ENCODE measurements around the gene TFEB.

TFEB gene

DNA sequence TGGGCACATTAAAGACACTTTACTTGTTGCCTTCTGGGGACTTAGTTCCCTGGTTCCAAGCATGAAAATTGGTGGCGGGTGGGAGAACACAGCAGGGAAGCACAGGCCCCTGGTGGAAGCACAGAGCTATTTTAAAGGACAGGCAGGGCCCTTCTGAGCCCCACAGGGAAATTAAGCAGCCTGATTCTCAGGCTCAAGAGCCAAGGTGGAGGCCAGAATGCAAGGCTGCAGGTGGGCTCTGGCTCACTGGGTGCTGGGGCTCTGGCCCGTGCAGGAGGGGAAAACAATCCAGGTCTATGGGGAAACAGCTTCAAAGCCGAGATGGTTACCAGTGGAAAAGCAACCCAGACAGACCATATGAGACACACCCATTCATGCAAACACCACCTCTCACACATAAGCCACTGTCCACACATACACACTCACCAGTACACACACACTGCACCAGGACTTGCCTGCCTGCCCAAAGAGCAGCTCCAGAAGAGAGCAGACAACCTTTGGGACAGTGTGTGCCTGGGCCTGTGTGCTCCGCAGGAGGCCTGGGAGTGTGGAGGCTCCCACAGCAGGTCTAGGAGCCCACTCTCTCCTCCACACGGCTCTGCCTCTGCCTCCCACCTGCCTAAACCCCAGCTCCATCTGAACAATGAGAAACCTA, 30.6 kb downstream of the TFEB start:
- peaks cover 32% of the 10 kb centered on the region for H3K4me1 ChIP-seq (ENCODE audit: control insufficient read depth, insufficient read depth, low read length)

DNA sequence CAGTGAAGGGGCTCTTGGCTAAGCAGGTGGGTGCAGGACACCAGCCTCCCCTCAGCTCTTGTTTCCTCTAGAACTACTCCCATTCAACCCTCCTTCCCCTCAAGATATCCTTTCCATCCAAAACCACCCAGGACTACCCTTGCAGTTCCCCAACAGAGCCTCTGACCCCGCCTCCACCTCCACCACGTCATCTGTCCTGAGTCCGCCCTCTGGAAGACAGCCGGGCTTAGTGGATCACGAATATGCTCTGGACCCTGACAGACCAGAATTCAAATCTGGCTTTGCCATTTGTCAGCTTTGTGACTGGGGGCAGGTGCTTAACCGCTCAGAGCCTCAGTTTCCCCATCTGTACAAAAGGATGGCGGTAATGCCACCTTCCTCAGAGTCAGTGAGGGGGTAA, 31.4 kb downstream of the TFEB start:
- Histone ChIP-seq H3K9me3 (ENCODE audit: control insufficient read depth, low read length) (no peaks in the 10 kb centered on the region), H3K4me3 (ENCODE audit: low read length) (no peak overlapping the region), H3K27me3 (ENCODE audit: control insufficient read depth, insufficient read depth, low read length) (no peaks in the 10 kb centered on the region), H3K9ac (ENCODE audit: low read length) (no peak overlapping the region), H3K4me1 (ENCODE audit: control insufficient read depth, insufficient read depth, low read length) (peaks cover 32% of the 10 kb centered on the region), H3K36me3 (ENCODE audit: control insufficient read depth, insufficient read depth, low read length) (no peaks in the 10 kb centered on the region)

More for the DNA sequence above, 30.6 kb downstream of the TFEB start:
- Histone ChIP-seq H3K9ac (ENCODE audit: low read length) (peak overlapping the region; percentile 30), H3K4me3 (ENCODE audit: low read length) (no peak overlapping the region), H3K36me3 (ENCODE audit: control insufficient read depth, insufficient read depth, low read length) (no peaks in the 10 kb centered on the region), H3K9me3 (ENCODE audit: control insufficient read depth, low read length) (no peaks in the 10 kb centered on the region), H3K27me3 (ENCODE audit: control insufficient read depth, insufficient read depth, low read length) (no peaks in the 10 kb centered on the region)

DNA sequence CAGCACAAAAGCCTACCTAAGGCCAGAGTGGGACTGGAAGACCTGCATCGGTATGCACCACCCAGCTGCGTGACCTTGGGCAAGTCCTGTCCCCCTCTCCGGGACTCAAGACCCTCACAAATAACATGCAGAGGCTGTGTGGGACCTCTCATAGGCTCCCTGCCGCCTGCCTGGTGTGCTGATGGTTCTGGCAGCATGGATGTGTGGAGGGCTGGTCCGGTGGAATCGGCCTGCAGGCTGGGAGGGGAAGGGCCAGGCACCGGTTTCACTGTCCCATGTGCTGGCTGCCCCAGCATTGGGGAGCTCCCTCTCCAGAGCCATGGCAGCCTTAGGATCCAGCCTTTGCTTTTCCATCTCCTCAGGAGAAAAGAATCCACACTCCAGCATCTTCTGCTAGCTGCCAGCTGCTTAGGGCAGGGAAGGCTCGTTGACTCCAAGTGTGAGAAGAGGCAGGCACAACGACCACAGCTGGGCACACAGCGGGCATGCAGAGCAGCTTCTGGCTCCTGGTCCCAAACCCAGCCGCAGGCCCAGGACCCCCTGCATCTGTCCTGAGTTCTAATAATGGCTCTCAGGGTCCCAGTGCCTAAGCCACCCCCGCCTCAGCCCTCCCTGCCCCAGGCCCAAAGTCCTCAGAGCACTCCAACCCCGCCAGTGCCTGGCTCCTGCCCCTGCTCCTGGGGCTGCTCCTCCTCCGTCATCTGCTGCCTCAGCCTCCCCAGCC, 32.5 kb downstream of the TFEB start:
- no peak overlapping the region for H3K9ac ChIP-seq (ENCODE audit: low read length)
- no peaks in the 10 kb centered on the region for H3K36me3 ChIP-seq (ENCODE audit: control insufficient read depth, insufficient read depth, low read length)
- no peaks in the 10 kb centered on the region for H3K9me3 ChIP-seq (ENCODE audit: control insufficient read depth, low read length)
- H3K4me1 ChIP-seq (ENCODE audit: control insufficient read depth, insufficient read depth, low read length) = peaks cover 32% of the 10 kb centered on the region
- no peak overlapping the region for H3K4me3 ChIP-seq (ENCODE audit: low read length)
- H3K27me3 ChIP-seq (ENCODE audit: control insufficient read depth, insufficient read depth, low read length) = no peaks in the 10 kb centered on the region

DNA sequence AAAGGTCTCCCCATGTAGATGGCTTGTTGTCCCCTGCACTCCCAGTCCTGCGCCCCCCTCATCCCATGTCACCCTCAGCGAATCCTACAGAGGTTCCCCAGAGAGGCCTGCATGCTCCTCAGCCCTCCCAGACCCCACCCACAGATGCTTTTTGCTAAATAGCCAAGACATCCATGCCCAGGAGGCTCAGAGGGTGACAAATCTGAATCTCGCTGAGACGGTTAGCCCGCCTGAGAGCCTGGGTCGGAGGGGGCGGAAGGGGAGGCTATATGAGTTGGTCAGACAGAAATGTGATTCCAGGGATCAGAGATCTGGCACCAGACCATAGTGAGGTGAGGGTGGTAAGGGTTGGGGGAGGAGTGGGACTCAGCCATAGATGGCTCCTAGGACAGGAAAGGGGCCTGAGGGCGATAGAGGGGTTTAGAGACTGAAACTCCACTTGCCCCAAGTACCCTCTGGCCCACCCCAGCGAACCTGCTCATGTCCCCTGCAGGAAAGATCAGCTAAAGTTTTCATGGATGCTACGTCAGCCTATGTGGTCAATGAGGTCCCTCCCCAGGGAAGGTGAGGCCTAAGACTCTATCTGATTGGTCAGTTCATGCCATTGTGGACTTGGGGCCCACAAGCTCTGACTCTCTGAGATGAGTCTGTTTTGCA, 33.2 kb downstream of the TFEB start:
- H3K9ac ChIP-seq (ENCODE audit: low read length) = no peak overlapping the region
- H3K4me3 ChIP-seq (ENCODE audit: low read length) = no peak overlapping the region
- no peaks in the 10 kb centered on the region for H3K27me3 ChIP-seq (ENCODE audit: control insufficient read depth, insufficient read depth, low read length)
- H3K4me1 ChIP-seq (ENCODE audit: control insufficient read depth, insufficient read depth, low read length) = peaks cover 30% of the 10 kb centered on the region
- no peaks in the 10 kb centered on the region for H3K9me3 ChIP-seq (ENCODE audit: control insufficient read depth, low read length)
- no peaks in the 10 kb centered on the region for H3K36me3 ChIP-seq (ENCODE audit: control insufficient read depth, insufficient read depth, low read length)

DNA sequence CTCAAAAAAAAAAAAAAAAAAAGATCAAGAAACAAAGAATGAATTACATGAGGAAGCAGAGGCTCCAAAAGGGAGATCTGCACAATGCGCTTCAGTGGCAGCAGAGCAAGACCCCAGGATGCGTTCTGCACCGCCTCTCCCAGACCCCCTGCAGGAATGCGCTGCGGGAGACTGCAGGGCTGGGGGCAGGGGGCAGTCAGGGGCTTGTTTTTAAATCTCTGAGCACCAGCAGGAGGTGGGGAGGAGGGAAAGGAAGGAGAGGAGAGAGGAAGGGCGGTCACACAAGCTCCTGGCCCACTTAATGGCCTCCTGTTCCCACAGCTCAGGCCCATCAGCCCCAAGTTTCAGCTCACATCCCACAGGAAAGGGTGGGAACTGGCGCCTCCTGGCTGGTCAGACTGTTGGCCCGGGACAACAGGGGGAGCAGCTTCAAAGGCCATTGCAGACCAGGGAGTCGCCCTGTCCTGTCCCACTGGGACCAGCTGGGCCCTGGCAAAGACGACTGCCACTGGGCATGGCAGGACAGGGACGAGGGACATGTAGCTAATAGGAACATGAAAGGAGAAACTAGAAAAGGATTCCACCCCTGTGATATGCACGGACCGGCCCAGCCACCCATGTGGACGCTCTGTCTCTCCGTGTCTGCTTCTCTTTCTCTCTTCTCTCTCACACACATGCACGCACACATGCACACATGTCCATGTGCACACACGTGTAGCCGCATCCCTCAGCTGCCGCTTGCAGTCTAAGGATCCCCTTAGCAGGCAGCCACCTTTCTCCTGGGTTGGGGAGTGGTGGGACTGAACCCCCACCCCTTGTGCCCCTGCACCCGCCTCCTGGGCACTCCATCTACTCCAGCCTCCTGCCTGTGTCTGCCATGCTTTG, 34.7 kb downstream of the TFEB start:
- H3K9ac ChIP-seq (ENCODE audit: low read length) = no peak overlapping the region
- H3K27me3 ChIP-seq (ENCODE audit: control insufficient read depth, insufficient read depth, low read length) = no peaks in the 10 kb centered on the region
- peaks cover 17% of the 10 kb centered on the region for H3K4me1 ChIP-seq (ENCODE audit: control insufficient read depth, insufficient read depth, low read length)
- H3K9me3 ChIP-seq (ENCODE audit: control insufficient read depth, low read length) = no peaks in the 10 kb centered on the region
- H3K36me3 ChIP-seq (ENCODE audit: control insufficient read depth, insufficient read depth, low read length) = no peaks in the 10 kb centered on the region
- no peak overlapping the region for H3K4me3 ChIP-seq (ENCODE audit: low read length)

DNA sequence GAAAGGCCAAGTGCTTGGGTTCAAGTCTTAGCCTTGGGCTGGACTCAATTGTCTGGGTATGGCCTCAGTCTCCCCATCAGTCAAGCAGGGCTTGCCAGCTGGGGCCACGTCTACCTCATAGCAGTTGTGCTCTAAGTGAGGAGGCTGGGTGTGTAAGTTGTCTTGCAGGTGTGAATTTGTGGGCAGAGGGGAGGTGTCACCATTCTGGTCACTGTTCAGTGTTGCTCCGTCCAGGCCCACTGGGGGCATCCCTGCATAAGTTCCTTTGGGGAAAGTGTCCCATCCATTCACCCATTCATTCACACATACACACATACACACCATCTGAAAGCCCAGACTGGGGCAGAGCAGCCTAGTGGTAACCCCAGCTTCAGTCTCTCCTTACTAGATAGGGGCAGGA, 36.3 kb downstream of the TFEB start:
- Histone ChIP-seq H3K9me3 (ENCODE audit: control insufficient read depth, low read length) (no peaks in the 10 kb centered on the region), H3K27me3 (ENCODE audit: control insufficient read depth, insufficient read depth, low read length) (no peaks in the 10 kb centered on the region), H3K9ac (ENCODE audit: low read length) (no peak overlapping the region), H3K4me1 (ENCODE audit: control insufficient read depth, insufficient read depth, low read length) (peaks cover under 1% of the 10 kb centered on the region), H3K36me3 (ENCODE audit: control insufficient read depth, insufficient read depth, low read length) (no peaks in the 10 kb centered on the region), H3K4me3 (ENCODE audit: low read length) (no peak overlapping the region)

DNA sequence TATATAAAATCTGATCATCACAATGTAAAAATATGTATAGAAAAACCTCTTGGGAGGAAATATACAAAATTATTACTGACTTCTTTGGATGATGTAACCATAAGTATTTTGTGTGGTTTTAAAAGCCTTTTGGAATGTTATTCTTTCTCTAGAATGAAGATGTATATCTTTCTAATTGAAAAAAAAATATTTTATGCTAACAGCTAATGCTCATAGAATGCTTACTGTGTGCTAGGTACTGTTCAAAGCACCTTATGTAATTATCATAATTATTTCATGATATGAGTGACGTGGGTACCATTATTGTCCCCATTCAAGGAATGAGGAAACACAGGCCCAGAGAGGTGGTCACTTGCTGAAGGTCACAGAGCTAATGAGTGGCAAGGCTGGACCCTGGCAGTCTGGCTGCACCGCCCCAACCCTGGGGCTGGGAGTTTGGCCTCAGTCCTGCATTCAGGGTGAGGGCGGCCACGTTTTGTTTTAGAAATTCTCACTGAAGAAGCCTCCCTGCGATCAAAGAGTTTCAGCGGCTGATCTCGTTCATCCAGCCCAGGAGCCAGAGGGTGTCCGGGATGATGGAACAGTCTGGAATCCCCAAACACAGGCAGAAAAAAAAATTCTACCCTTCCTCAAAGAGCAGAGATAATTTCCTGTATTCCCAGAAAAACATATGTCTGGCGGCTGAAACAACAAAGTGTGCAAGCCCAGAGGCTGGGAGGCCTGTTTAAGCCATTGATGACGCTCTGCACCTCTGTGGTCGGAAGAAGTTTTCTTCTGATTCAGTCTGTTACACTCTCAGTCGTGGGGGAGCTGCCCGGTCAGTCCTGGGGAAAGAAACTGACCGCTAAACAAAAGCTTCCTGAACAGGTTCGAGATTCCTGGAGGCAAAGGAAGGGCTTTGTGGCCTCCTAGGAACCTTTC, 37.3 kb downstream of the TFEB start:
- Histone ChIP-seq H3K4me3 (ENCODE audit: low read length) (no peak overlapping the region), H3K9me3 (ENCODE audit: control insufficient read depth, low read length) (no peaks in the 10 kb centered on the region), H3K9ac (ENCODE audit: low read length) (no peak overlapping the region), H3K36me3 (ENCODE audit: control insufficient read depth, insufficient read depth, low read length) (no peaks in the 10 kb centered on the region), H3K4me1 (ENCODE audit: control insufficient read depth, insufficient read depth, low read length) (peaks cover 5% of the 10 kb centered on the region), H3K27me3 (ENCODE audit: control insufficient read depth, insufficient read depth, low read length) (no peaks in the 10 kb centered on the region)

DNA sequence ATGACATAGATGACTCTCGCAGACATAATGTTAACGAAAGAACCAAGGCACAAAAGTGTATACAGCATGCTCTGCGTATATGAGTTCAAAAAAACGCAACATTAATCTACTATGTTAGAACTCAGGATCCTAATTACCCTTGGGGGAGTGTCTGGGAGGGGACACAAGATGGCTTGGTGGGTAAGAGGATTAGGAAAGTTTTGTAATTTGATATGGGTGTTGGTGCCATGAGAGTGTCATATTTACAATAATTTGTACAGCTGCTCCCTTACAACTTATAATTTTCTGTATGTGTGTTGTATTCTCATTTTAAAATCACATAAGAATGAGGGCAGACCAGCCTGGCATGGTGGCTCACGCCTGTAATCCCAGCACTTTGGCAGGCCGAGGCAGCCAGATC, 38.6 kb downstream of the TFEB start:
- H3K36me3 ChIP-seq (ENCODE audit: control insufficient read depth, insufficient read depth, low read length) = no peaks in the 10 kb centered on the region
- peaks cover 10% of the 10 kb centered on the region for H3K4me1 ChIP-seq (ENCODE audit: control insufficient read depth, insufficient read depth, low read length)
- H3K9me3 ChIP-seq (ENCODE audit: control insufficient read depth, low read length) = no peaks in the 10 kb centered on the region
- no peak overlapping the region for H3K4me3 ChIP-seq (ENCODE audit: low read length)
- H3K27me3 ChIP-seq (ENCODE audit: control insufficient read depth, insufficient read depth, low read length) = no peaks in the 10 kb centered on the region
- H3K9ac ChIP-seq (ENCODE audit: low read length) = no peak overlapping the region

DNA sequence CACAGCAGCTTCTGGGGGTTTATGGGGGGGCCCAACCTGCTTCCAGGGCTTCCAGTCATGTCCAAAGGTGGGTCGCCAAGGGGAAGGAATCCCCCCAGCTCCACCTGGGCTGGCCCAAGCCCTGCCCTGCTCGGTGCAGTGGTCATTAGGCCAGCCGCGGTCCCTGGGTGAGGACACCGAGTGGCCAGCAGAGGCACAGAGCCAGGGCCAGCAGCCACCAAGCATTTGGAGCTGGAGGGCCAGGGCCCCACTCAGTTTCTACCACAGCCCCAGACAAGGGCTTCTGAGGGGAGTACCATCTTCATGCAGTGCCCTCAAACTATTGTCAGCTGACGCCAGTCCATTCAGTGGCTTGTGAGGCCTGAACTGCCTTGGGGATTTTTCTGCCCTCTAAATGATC, 39.6 kb downstream of the TFEB start:
- no peak overlapping the region for H3K9ac ChIP-seq (ENCODE audit: low read length)
- H3K4me1 ChIP-seq (ENCODE audit: control insufficient read depth, insufficient read depth, low read length) = peaks cover 10% of the 10 kb centered on the region
- no peaks in the 10 kb centered on the region for H3K9me3 ChIP-seq (ENCODE audit: control insufficient read depth, low read length)
- H3K27me3 ChIP-seq (ENCODE audit: control insufficient read depth, insufficient read depth, low read length) = no peaks in the 10 kb centered on the region
- no peak overlapping the region for H3K4me3 ChIP-seq (ENCODE audit: low read length)
- no peaks in the 10 kb centered on the region for H3K36me3 ChIP-seq (ENCODE audit: control insufficient read depth, insufficient read depth, low read length)

DNA sequence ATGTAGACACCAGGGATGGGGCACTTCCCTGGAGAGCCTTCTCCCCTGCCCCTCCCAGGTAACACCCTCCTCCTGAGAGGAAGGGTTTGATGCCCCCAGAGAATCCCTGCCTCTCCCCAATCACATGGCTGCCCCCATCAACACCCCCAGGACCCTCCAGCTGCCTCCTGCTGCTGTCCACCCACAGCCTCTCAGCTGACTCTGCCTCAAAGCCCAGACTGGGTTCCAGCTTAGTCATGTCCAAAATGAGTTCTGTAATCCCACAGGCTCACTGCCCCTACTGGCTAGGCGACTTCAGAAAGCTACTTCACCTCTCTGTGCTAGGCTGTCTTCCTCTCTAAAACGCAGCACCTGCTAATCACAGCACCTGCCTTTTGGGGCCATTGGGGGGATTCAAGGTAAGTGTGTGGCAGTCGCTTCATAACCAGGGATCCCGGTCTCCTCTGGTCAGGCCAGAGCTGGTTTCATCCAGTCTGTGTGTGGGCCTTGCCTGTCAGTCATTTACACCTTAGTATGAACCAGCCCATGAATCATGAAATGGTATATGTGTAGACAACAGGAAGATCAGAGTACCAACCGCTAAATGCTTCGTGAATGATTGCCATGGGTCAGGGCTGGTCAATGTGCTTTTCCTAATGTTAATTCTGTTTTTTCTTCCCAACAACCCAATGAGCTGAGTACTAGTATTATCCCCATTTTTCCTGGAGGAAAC, 40.4 kb downstream of the TFEB start:
- Histone ChIP-seq H3K9ac (ENCODE audit: low read length) (no peak overlapping the region), H3K9me3 (ENCODE audit: control insufficient read depth, low read length) (no peaks in the 10 kb centered on the region), H3K36me3 (ENCODE audit: control insufficient read depth, insufficient read depth, low read length) (no peaks in the 10 kb centered on the region), H3K4me3 (ENCODE audit: low read length) (no peak overlapping the region), H3K4me1 (ENCODE audit: control insufficient read depth, insufficient read depth, low read length) (peaks cover 10% of the 10 kb centered on the region), H3K27me3 (ENCODE audit: control insufficient read depth, insufficient read depth, low read length) (no peaks in the 10 kb centered on the region)

All from mucosa of stomach (tissue), 1 donor.